H1 (cell line): Measurements from ENCODE around the gene FOXK1. TPM values are rescaled to one million over a fixed set of nuclear protein-coding genes. Genes with fewer than 3 reads are reported as not detected.

Experiments
- CHD1 ChIP-seq: IDR thresholded peaks from 2 replicates; pipeline ENCODE4 v1.6.1; 2012; ENCODE audit warnings: low read depth, low read length, improper control_type of control experiment
- EZH2 ChIP-seq: fragments of 200-600 bp; sonication (generic); IDR thresholded peaks from 2 replicates; pipeline ENCODE4 v1.7.1; 2012; ENCODE audit warnings: low read depth, mild to moderate bottlenecking, moderate library complexity, low read length, inconsistent platforms; ENCODE audit not compliant: severe bottlenecking
- JUN ChIP-seq: IDR thresholded peaks from 2 replicates; pipeline ENCODE4 v1.6.1; 2011; ENCODE audit warnings: low read depth, mild to moderate bottlenecking, improper control_type of control experiment, low read length
- JUND ChIP-seq: IDR thresholded peaks from 2 replicates; pipeline ENCODE4 v1.6.1; 2011; ENCODE audit warnings: mild to moderate bottlenecking, improper control_type of control experiment, low read length
- KDM1A ChIP-seq: fragments of 200-600, 300-600 bp; sonication (generic); IDR thresholded peaks from 2 replicates; pipeline ENCODE4 v1.7.1; 2016; ENCODE audit warnings: mild to moderate bottlenecking, low read length, borderline replicate concordance
- RAD21 ChIP-seq, 2 experiments: IDR thresholded peaks in 1 of 2; conservative IDR thresholded peaks in 1 of 2; 2 replicates each; pipeline ENCODE4 v1.6.1; 2011; ENCODE audit warnings: low read depth in 2 of 2, low read length in 2 of 2, improper control_type of control experiment in 1 of 2, inconsistent platforms in 1 of 2, mild to moderate bottlenecking in 1 of 2, moderate library complexity in 1 of 2
- RXRA ChIP-seq: IDR thresholded peaks from 2 replicates; pipeline ENCODE4 v1.6.1; 2011; ENCODE audit warnings: low read depth, mild to moderate bottlenecking, low read length, moderate library complexity; ENCODE audit not compliant: insufficient read depth
- SUZ12 ChIP-seq: fragments of 200-600 bp; sonication (generic); IDR thresholded peaks from 2 replicates; pipeline ENCODE4 v1.6.1; 2012; ENCODE audit warnings: mild to moderate bottlenecking, inconsistent platforms, low read length, moderate library complexity, mixed read lengths
- TBP ChIP-seq: IDR thresholded peaks from 2 replicates; pipeline ENCODE4 v1.6.1; 2011; ENCODE audit warnings: low read depth, low read length, improper control_type of control experiment
- polyA plus RNA-seq, 7 experiments: library from polyadenylated mRNA; depleted of rRNA in 3 of 7; stranded (reverse) in 5 of 7; unstranded in 2 of 7; fragments of >200 nt in 5 of 7; fragments of 200-250 nt in 2 of 7; gene quantifications; 1 replicate in 5 of 7; 2 replicates in 1 of 7; 4 replicates in 1 of 7; pipeline versions ENCODE4 v1.2.1 to v1.2.3, GENCODE V29; 2011 to 2013; ENCODE audit warnings: missing spikeins in 2 of 7, mixed read lengths in 2 of 7
- total RNA-seq: library from RNA; stranded (reverse); fragmentation: NEBNext Ultra II Directional; extraction: Animal tissue kit (Norgen Biotek cat#: 25700); gene quantifications from 2 replicates; pipeline ENCODE4 v1.2.1, GENCODE V29; 2021
- TF ChIP-seq, protein P1 (sequence below): fragments of 300-600 bp; sonication (generic); IDR thresholded peaks from 2 replicates; pipeline ENCODE4 v1.7.1; 2012; ENCODE audit warnings: low read length, moderate library complexity, mild to moderate bottlenecking, inconsistent platforms; ENCODE audit not compliant: insufficient replicate concordance

FOXK1 gene
- total and polyA plus RNA-seq, 2 of the 8 experiments (the other 6 are each of a cell fraction or from before 2014, with no cell fraction given), result 2.0 to 8.5 TPM

DNA sequence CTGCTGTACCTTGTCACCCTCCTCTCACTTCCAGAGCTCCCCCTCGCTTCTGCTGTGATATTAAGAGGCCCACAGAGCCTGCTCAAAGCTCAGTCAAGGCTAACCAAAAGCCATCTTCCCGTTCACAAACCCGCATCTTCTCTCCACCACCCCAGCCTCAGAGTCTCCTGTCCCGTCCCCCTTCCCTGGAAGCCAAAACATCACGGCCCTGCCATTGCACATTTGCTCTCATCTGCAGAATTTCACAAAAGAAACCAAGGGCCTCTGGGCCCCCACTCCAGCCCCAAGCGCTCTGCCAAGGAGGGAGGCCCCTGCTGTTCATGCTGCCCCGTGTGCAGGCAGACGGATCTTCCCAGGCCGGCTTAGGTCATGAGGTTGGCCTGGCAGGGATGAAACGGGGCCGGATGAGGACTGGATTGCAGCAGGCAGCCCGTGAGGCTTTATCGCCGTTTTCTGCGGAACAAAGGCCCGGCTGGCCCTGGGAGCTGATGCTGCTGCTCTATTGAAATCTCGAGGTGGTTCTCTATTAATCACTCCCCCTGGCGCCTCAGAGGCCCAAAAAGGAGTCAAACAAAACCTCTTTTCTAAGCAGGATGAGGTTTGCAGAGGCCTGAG is 31.6 kb upstream of the FOXK1 start (continued):
- TF ChIP-seq, protein P1, sequence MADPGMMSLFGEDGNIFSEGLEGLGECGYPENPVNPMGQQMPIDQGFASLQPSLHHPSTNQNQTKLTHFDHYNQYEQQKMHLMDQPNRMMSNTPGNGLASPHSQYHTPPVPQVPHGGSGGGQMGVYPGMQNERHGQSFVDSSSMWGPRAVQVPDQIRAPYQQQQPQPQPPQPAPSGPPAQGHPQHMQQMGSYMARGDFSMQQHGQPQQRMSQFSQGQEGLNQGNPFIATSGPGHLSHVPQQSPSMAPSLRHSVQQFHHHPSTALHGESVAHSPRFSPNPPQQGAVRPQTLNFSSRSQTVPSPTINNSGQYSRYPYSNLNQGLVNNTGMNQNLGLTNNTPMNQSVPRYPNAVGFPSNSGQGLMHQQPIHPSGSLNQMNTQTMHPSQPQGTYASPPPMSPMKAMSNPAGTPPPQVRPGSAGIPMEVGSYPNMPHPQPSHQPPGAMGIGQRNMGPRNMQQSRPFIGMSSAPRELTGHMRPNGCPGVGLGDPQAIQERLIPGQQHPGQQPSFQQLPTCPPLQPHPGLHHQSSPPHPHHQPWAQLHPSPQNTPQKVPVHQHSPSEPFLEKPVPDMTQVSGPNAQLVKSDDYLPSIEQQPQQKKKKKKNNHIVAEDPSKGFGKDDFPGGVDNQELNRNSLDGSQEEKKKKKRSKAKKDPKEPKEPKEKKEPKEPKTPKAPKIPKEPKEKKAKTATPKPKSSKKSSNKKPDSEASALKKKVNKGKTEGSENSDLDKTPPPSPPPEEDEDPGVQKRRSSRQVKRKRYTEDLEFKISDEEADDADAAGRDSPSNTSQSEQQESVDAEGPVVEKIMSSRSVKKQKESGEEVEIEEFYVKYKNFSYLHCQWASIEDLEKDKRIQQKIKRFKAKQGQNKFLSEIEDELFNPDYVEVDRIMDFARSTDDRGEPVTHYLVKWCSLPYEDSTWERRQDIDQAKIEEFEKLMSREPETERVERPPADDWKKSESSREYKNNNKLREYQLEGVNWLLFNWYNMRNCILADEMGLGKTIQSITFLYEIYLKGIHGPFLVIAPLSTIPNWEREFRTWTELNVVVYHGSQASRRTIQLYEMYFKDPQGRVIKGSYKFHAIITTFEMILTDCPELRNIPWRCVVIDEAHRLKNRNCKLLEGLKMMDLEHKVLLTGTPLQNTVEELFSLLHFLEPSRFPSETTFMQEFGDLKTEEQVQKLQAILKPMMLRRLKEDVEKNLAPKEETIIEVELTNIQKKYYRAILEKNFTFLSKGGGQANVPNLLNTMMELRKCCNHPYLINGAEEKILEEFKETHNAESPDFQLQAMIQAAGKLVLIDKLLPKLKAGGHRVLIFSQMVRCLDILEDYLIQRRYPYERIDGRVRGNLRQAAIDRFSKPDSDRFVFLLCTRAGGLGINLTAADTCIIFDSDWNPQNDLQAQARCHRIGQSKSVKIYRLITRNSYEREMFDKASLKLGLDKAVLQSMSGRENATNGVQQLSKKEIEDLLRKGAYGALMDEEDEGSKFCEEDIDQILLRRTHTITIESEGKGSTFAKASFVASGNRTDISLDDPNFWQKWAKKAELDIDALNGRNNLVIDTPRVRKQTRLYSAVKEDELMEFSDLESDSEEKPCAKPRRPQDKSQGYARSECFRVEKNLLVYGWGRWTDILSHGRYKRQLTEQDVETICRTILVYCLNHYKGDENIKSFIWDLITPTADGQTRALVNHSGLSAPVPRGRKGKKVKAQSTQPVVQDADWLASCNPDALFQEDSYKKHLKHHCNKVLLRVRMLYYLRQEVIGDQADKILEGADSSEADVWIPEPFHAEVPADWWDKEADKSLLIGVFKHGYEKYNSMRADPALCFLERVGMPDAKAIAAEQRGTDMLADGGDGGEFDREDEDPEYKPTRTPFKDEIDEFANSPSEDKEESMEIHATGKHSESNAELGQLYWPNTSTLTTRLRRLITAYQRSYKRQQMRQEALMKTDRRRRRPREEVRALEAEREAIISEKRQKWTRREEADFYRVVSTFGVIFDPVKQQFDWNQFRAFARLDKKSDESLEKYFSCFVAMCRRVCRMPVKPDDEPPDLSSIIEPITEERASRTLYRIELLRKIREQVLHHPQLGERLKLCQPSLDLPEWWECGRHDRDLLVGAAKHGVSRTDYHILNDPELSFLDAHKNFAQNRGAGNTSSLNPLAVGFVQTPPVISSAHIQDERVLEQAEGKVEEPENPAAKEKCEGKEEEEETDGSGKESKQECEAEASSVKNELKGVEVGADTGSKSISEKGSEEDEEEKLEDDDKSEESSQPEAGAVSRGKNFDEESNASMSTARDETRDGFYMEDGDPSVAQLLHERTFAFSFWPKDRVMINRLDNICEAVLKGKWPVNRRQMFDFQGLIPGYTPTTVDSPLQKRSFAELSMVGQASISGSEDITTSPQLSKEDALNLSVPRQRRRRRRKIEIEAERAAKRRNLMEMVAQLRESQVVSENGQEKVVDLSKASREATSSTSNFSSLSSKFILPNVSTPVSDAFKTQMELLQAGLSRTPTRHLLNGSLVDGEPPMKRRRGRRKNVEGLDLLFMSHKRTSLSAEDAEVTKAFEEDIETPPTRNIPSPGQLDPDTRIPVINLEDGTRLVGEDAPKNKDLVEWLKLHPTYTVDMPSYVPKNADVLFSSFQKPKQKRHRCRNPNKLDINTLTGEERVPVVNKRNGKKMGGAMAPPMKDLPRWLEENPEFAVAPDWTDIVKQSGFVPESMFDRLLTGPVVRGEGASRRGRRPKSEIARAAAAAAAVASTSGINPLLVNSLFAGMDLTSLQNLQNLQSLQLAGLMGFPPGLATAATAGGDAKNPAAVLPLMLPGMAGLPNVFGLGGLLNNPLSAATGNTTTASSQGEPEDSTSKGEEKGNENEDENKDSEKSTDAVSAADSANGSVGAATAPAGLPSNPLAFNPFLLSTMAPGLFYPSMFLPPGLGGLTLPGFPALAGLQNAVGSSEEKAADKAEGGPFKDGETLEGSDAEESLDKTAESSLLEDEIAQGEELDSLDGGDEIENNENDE, result no peak
- TF ChIP-seq CHD1 (no peak), SUZ12 (no peak), RXRA (no peak), EZH2 (no peak), JUN (no peak), TBP (no peak), RAD21 (IDR thresholded peaks at IDR 0.05 in 1 of 2, conservative IDR thresholded peaks at IDR 0.05 in 1 of 2; ENCODE audit: low read depth in 2 of 2, low read length in 2 of 2) (no peak), JUND (no peak), KDM1A (no peak)
